NCI-H82 (cell line): Measurements from ENCODE around the gene TACSTD2.
"Not testable (repeated sequence)": the region's sequence is repeated elsewhere in the genome, so short reads cannot be mapped to it uniquely, and the experiment has no call there.

Source experiments
- DNase-seq: peaks from one replicate; lab custom pipeline; 2025; lab: John Stamatoyannopoulos, UW

TACSTD2 gene

GRCh38 chr1:58563715-58564114, 13.3 kb downstream of the TACSTD2 start:
- not testable (repeated sequence) for DNase-seq

- no peak for DNase-seq
Measured at GRCh38 chr1:58561633-58562032, 15.4 kb downstream of the TACSTD2 start.

GRCh38 chr1:58555393-58555792, 21.7 kb downstream of the TACSTD2 start:
- no peak for DNase-seq

- DNase-seq, result peak; percentile 90
Measured at GRCh38 chr1:58551186-58552140, 25.6 kb downstream of the TACSTD2 start.

GRCh38 chr1:58549291-58549690, 27.8 kb downstream of the TACSTD2 start:
- DNase-seq, result not testable (repeated sequence)

GRCh38 chr1:58548371-58548770, 28.7 kb downstream of the TACSTD2 start:
- peak; percentile 91 for DNase-seq

GRCh38 chr1:58546520-58547308, 30.3 kb downstream of the TACSTD2 start, which contains the start of gene OMA1:
Gene OMA1, minus strand, starts transcription at chr1:58546726. Its CDS starts 7,432 bp downstream, at chr1:58539294.
- peak; percentile 98 for DNase-seq

- peak; percentile 86 for DNase-seq
Measured at GRCh38 chr1:58545591-58546519, 31.2 kb downstream of the TACSTD2 start.

GRCh38 chr1:58543260-58543659, 33.8 kb downstream of the TACSTD2 start:
- no peak for DNase-seq

- DNase-seq, result no peak
Measured at GRCh38 chr1:58539553-58539952, 37.5 kb downstream of the TACSTD2 start.

GRCh38 chr1:58538821-58539220, 38.2 kb downstream of the TACSTD2 start:
- DNase-seq, result no peak

GRCh38 chr1:58531842-58532241, 45.2 kb downstream of the TACSTD2 start:
- DNase-seq, result not testable (repeated sequence)

GRCh38 chr1:58529284-58529683, 47.8 kb downstream of the TACSTD2 start:
- no peak for DNase-seq

- no peak for DNase-seq
Measured at GRCh38 chr1:58528518-58528917, 48.5 kb downstream of the TACSTD2 start.
